LHCN-M2 (cell line): ENCODE data around the gene PCGF3. TPM values are rescaled to one million over a fixed set of nuclear protein-coding genes. Genes with fewer than 3 reads are reported as not detected.
"Not testable (repeated sequence)": the region's sequence is repeated elsewhere in the genome, so short reads cannot be mapped to it uniquely, and the experiment has no call there.

Experiments used
- DNase-seq: peaks from one replicate; pipeline ENCODE4 v3.0.0-alpha.2; 2012; ENCODE audit warnings: low read depth
- total RNA-seq: library from RNA; depleted of rRNA; stranded (reverse); fragments of >200 nt; gene quantifications from 2 replicates; pipeline ENCODE4 v1.2.3, GENCODE V29; 2014

The PCGF3 gene
- total RNA-seq, 1 experiment from 2014 or later: 66.3 TPM

GRCh38 chr4:740011-740410 is 34.4 kb downstream of the PCGF3 start:
- no peak for DNase-seq

- DNase-seq: no peak
Measured at GRCh38 chr4:740656-741282, 35.1 kb downstream of the PCGF3 start.

- no peak for DNase-seq
Measured at GRCh38 chr4:742096-742741, 36.6 kb downstream of the PCGF3 start.

GRCh38 chr4:742742-743311 is 37.2 kb downstream of the PCGF3 start:
- peak; percentile 63 for DNase-seq

GRCh38 chr4:743463-744211 is 38.0 kb downstream of the PCGF3 start:
- peak; percentile 29 for DNase-seq

- no peak for DNase-seq
Measured at GRCh38 chr4:744212-744841, 38.7 kb downstream of the PCGF3 start.

- no peak for DNase-seq
Measured at GRCh38 chr4:747546-748170, 42.0 kb downstream of the PCGF3 start.

- DNase-seq: no peak
Measured at GRCh38 chr4:748461-748860, 42.8 kb downstream of the PCGF3 start.

- DNase-seq: peak; percentile 83
Measured at GRCh38 chr4:749698-750666, 44.4 kb downstream of the PCGF3 start.

GRCh38 chr4:751676-752075 is 46.0 kb downstream of the PCGF3 start:
- peak; percentile 85 for DNase-seq

GRCh38 chr4:752196-752861 is 46.7 kb downstream of the PCGF3 start:
- peak; percentile 97 for DNase-seq

GRCh38 chr4:753186-753585 is 47.6 kb downstream of the PCGF3 start:
- DNase-seq: not testable (repeated sequence)

- no peak for DNase-seq
Measured at GRCh38 chr4:754221-755120, 48.8 kb downstream of the PCGF3 start.

GRCh38 chr4:757111-757510 is 51.5 kb downstream of the PCGF3 start:
- no peak for DNase-seq

GRCh38 chr4:759810-760209 is 54.2 kb downstream of the PCGF3 start:
- DNase-seq: not testable (repeated sequence)

GRCh38 chr4:760616-761015 is 55.0 kb downstream of the PCGF3 start:
- DNase-seq: no peak

- no peak for DNase-seq
Measured at GRCh38 chr4:761086-761485, 55.5 kb downstream of the PCGF3 start.

GRCh38 chr4:761739-762138 is 56.1 kb downstream of the PCGF3 start:
- no peak for DNase-seq
